GM21737 (cell line): ENCODE measurements around the gene USP9X.
A peak's percentile ranks its signal among the peaks of the same experiment; 100 is the strongest.
"Not testable (repeated sequence)": the region's sequence is repeated elsewhere in the genome, so short reads cannot be mapped to it uniquely, and the experiment has no call there.

Source experiments
- ATAC-seq: cut with Tn5 transposase; IDR thresholded peaks from one replicate; pipeline ENCODE4 v1.9.1; 2021; ENCODE audit warnings: mild to moderate bottlenecking, moderate library complexity; ENCODE audit not compliant: unreplicated experiment

The USP9X gene

DNA sequence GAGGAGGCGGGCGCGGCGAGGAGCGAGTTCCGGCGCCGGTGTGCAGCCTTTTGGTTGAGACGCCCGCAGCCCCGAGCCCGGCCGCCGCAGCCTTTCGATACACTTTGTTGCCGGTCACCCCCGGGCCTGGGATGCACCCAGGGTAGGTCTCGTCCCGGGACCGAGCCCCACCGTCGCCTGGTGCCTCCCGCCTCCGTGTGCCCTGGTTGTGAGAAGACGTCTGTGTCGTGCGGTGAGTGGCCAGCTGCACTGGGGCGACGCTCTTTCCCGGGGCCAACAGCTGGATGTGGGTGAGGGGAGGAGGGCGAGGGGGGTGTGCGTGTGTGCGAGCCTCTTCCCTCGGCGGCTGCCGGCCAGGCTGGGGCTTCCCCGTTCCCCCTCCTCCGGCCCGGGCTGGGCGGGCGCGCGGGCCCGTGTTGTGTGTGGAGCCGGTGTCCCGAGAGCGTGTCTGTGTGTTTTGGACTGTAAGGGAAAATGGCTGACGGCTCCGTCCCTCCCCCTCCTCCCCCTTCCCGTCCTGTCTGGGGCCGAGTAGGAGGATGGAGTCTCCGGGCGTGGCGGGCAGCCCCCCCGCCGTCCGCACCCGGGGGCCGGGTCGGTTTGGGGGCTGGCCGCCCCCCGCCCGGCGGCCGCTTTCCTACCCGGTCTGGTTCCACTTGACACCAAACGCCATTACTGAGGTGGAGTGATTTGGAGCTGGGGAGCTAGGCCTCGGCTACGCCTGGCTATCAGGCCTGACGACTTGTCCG, 807 bp downstream of the USP9X start:
- peak; percentile 8 for ATAC-seq

DNA sequence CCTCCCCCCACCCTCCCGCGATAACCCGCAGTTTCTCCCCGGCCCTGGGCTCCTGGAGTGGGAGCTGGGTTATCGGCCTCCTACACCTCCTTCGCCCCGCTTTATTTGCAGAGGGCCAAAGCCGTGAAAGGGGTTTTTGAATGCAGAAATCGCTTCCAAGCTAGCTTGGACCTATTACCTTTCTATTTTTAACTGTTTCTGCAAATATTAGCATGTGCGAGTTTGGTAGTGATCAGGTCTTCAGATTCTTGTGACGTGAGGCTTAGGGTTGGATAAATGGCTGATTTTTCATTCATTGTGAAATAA, 1.3 kb downstream of the USP9X start:
- no peak for ATAC-seq

- no peak for ATAC-seq
Observed at GRCh38 chrX:41087201-41087600, 2.0 kb downstream of the USP9X start.

- no peak for ATAC-seq
Observed at GRCh38 chrX:41090568-41091238, 5.5 kb downstream of the USP9X start.

DNA sequence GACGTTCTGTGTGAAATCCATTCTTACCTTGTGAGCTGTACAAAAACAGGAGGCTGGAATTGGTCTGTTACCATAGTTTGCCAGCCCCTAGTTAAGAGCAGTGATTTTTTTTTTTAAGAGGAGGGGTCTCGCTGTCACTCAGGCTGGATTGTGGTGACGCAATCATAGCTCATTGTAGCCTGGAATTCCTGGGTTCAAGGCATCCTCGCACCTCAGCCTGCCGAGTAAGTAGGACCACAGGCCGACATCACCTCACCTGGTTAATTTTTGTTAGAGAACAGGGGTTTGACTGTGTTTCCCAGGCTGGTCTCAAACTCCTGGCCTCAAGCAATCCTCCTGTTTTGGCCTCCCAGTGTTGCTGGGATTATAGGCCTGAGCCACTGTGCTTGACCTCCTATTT, 7.5 kb downstream of the USP9X start:
- no peak for ATAC-seq

GRCh38 chrX:41095174-41095573, 9.9 kb downstream of the USP9X start:
- no peak for ATAC-seq

- ATAC-seq: no peak
Observed at GRCh38 chrX:41095908-41096307, 10.7 kb downstream of the USP9X start.

DNA sequence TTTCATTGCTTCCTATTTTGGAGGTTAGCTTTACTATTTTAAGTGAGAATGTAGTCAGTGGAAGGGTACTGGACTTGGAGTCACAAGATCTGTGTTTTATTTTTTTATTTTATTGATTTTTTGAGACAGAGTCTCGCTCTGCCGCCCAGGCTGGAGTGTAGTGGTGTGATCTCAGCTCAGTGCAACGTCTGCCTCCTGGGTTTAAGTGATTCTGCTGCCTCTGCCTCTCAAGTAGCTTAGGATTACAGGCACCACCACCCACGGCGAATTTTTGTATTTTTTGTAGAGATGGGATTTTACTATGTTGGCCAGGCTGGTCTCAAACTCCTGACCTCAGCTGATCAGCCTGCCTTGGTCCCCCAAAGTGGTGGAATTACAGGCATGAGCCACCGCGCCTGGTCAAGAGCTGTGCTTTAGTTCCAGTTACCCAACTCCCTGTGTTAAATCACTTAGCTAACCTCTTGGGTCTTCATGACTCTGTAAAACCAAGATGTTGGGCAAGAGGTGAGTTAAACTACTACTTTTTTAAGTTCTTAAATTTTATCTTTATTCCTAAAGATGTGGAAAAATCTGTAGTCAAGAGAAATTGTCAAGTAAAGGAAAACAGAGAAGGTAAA, 11.2 kb downstream of the USP9X start:
- ATAC-seq: no peak

DNA sequence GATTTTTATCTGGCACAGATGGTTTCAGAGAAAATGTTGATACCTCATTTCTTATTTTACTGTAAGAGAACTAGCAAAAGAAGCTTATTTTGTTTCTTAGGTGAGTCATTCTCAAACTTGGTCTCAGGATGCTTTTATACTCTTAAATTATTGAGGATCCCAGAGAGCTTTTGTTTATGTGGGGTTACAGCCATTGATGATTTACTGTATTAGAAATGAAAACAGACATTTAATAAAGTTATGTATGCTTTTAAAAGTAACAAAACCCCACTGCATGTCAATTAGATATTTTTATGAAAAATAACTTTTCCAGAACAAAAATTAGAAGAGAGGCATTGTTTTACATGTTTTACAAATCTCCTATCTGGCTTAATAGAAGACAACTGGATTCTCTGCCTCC, 12.1 kb downstream of the USP9X start:
- no peak for ATAC-seq

DNA sequence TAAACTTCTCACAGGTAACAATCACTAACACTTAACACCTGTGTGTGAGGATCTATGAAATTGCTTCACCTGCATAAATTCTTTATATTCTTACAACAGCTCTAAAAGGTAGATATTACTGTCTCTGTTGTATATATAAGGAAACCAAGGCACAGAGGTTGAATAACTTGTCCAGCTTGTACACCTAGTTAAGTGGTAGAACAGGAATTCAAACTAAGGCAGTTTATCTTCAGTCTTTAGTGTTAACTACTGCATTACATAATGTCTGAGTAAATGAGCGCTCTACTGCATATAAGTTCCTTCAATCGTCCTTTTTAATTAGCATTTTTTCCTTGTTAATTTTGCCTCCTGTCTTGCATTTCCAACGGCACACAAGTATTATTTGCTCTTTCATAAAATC, 15.0 kb downstream of the USP9X start:
- no peak for ATAC-seq

GRCh38 chrX:41100819-41101218, 15.6 kb downstream of the USP9X start:
- no peak for ATAC-seq

GRCh38 chrX:41105005-41105404, 19.8 kb downstream of the USP9X start:
- no peak for ATAC-seq

DNA sequence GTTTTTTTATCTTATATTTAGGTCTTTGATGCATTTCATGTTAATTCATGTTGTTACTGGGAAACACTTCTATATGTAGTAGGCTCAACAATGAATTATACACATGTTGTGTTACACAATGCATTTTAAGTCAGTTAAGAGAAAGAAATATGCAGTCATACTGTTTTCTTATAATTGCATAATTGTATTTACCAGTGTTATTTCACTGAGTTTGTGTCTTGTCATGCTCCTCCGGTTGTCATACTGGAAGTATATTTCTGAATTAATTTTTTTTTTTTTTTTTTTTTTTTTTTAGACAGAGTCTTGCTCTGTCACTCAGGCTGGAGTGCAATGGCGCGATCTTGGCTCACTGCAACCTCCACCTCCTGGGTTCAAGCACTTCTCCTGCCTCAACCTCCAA, 21.0 kb downstream of the USP9X start:
- ATAC-seq: not testable (repeated sequence)

DNA sequence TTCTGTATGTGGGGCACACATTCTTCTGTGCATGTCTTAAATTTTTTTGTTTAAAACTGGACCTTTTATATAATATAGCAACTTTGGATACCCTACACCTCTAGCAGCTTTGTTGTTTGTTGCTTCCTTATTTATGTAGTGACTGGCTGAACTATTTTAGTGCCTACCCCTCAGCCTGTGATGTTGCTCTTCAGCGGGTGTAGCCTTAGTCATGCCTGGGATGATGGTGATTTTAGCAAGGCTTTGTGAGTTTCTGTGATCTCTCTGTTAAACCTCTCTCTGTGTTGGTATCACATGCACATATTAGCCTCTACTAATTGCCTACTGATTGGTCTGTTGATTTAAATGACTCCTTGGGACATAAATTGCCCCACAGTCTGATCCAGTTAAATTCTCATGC, 22.8 kb downstream of the USP9X start:
- no peak for ATAC-seq

DNA sequence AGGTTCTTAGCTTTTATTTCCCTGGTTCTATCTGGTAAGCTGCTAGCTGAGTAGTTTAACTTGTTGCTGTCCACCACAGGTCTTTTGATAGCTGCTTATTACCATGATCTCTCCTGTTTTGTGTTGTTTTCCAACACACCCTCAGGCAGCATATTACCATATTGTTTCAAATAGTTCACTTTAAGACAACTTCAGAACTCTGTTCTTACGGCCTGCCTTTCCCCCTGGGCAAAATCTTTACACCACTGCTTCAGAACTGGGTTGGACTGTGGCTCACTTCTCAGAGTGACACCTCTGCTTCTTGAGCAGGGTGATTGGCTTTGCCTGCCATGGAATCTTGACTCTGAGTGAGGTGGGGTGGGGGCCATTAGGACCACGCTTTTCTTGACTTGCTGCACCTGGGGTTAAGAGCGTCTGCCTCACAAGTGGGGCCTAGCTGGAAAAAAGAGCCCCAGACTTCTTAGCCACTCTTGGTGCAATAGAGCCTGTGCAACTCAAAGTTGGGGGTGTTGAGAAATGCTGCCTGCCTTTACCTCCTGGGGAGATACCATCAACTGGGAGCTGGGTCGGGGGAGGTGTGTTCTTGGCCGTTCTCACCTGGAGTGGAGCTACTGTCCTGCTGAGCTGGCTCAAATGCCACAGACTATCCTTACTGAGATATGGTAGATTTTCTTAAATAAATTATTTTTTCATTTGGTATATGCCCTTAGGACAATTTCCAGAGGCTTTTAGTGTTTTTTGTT, 23.4 kb downstream of the USP9X start:
- ATAC-seq: no peak

- no peak for ATAC-seq
Observed at GRCh38 chrX:41110801-41111625, 25.8 kb downstream of the USP9X start.

DNA sequence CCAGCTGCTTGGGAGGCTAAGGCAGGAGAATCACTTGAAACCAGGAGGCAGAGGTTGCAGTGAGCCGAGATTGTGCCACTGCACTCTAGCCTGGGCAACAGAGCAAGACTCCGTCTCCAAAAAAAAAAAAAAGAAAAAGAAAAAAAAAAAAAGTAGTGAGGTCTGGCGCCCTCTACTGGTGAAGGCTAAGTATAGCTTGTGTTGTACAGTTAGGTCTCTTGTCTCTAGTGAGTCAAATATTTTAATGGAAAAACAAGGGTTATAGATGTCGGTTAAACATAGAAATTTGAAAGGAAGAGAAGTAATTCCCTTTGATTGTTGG, 29.8 kb downstream of the USP9X start:
- ATAC-seq: not testable (repeated sequence)

DNA sequence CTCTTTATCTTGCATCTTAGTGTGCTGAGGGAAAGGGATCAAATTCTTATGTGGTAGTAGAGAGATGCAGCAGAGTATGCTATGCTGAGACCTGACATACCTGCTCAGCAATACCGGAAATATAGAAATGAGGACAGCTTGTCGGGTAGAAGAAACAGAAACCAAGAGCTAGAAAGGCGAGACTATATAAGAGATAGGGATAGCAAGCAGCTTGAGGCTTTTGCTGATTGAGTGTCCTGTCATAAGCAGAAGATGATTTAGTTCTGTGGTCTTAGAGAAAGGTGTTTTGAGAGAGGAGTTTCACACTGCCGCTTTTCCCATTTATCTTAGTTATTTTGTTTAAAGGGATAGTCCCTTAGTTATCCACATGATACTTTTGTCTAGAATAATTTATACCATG, 31.7 kb downstream of the USP9X start:
- ATAC-seq: peak; percentile 56

DNA sequence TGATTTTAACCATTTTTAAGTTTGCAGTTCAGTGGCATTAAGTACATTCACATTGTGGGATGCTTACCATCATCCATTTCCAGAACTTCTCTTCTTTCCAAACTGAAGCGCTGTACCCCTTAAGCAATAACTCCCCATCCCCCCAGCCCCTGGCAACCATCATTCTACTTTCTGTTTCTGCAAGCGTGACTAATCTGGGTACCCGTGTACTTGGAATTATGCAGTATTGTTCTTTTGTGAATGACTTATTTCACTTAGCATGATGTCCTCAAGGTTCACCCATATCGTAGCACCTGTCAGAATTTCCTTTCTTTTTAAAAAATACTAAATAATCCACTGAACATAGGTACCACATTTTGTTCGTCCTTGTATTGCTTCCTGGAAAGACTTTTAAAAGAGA, 32.9 kb downstream of the USP9X start:
- no peak for ATAC-seq

DNA sequence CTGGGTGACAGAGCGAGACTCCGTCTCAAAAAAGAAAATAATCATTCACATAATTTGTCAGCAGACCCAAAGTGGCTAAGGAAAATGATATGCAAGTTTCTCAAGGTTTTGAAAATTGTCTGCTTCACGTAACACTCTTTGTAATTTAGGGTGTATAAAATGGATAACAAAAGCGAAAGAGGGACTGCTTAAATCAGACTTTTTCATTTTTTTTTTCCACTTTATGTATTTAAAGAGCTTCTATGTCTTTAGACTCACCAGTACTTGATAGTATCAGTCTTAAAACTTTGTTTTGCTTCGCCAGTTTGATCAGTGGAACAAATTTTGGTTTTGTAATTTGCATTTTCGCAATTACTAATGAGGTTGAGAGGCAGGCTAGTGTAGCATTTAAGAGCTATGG, 34.6 kb downstream of the USP9X start:
- no peak for ATAC-seq

DNA sequence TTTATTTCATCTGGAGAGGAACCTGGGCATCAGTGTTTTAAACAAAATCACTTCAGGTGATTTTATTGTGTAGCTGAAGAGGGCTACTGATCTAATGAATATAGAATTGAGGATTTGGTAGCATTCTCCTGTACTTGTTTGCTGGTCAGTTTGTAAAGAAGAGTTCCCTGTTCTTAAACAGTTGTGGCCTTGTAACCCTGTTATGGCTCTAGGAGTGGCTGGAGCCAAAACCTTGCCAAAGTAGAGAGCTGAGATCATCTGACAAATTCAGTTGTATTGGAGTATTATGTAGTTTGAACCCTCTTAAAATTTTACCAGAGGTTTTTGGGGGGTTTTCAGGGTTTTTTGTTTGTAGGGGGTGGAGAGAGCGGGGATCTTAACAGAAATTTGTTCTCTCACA, 36.5 kb downstream of the USP9X start:
- ATAC-seq: no peak
